HUDEP-2 (cell line): ENCODE data around the gene TRIM9.

ENCODE experiments used
- DNase-seq, 76 experiments: peaks; one replicate each; lab custom pipeline; 2025; ENCODE audit not compliant: unreplicated experiment in 76 of 76; lab: John Stamatoyannopoulos, UW

The TRIM9 gene

DNA sequence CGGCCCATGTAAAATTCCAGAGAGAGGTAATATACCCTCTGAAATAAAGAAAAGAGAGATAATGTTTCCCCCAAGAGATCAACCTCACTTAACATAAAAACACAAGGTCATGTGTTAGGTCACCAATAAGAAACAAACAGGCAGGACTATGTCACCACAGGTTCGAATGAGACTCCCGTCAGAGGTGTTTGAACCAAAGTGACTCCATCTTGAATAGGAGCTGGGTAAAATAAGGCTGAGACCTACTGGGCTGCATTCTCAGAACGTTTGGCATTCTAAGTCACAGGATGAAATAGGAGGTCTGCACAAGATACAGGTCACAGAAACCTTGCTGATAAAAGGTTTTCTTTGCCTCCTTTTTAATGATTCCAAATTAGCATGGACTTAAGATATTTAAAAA is 157.1 kb downstream of the TRIM9 start:
- no peak for DNase-seq

DNA sequence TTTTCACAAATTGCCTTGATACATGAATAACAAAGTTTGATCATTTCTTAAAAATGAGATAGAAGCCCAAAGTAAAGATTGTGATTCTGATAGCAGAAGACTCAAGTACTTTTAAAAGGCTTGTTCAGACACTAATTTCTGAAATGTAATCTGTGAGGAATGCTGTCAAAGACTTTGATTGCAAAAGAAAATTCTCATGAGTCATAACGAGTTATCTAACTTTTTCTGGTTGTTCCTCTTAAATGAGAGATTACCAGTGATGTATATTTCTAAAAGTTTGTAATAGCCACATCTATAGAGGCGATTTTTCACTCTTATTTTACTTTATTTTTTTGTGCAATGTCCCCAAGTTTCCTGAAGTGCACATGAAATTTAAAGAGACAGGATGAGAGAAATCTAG is 157.6 kb downstream of the TRIM9 start:
- no peak for DNase-seq

DNA sequence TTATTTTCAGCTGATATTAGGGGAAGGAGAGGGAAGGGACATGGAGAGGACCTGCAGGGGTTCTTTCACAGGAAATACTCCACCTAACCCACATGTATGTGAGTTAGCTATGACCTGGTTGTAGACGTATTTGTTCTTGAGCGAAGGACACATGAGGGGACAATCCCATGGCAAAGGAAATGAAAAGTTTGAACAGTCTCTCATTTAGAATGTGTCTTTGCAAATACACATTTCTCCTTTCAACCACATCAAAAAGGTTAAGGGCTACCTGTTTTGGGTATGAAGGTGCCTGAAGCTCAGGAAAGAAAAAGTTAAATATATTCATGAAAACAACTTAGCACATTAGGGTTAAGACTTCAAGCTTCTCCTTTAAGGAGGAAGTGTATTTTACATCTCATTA is 158.0 kb downstream of the TRIM9 start:
- DNase-seq, result no peak

DNA sequence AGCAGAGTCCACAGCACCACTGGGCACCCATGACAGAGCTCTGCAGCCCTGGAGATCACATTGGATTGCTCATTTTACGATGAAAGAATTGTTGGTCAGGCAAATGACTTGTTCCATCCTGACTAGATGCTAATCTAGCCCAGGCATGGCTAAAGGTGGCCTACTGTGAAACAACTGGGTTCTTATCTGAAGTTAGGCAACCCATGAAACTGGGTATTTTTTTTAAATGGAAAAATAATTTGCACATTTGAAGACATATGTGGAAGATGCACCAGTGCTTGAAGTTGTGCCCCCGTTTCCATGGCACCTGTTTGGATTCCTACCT is 158.9 kb downstream of the TRIM9 start:
- DNase-seq, result no peak

DNA sequence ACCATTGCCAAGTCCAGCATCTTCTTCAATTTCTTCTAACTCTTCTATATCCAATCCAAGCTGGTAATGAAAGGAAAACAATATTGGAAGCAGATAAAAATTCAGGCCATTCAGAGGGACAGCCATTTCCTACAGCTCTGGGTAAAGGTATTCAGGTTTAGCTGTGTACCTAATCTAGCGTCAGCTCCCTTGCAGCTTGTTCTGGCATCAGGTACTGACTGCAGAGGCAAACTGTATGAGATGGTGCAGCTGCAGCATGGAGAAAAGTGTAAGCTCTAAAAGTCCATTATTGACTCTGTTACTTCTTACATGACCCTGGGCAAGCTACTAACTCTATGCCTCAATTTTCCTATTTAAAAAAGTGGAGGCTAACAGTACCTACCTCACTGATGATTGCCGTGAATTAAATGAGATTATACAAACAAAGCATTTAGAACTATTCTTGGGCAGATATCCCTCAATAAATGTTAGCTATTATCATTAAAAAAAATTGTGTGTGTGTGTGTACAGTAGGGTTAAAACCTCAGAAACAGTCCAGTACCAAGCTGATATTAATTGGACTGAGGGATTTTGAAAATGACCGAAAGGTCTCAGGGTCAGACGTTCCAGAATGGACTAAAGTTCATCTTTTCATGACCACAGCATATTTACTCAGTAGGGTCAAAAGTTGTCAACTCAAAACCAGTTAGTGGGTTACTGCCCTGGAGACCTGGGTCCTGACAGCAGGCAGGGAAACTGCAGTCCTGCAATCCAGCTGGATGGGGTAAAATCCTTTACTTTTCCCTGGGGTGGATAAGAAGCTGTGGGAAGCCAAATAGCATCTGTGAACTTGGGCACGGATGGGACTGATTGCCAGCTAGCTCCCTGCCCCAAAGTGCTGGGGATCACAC is 159.5 kb downstream of the TRIM9 start:
- DNase-seq, result no peak

DNA sequence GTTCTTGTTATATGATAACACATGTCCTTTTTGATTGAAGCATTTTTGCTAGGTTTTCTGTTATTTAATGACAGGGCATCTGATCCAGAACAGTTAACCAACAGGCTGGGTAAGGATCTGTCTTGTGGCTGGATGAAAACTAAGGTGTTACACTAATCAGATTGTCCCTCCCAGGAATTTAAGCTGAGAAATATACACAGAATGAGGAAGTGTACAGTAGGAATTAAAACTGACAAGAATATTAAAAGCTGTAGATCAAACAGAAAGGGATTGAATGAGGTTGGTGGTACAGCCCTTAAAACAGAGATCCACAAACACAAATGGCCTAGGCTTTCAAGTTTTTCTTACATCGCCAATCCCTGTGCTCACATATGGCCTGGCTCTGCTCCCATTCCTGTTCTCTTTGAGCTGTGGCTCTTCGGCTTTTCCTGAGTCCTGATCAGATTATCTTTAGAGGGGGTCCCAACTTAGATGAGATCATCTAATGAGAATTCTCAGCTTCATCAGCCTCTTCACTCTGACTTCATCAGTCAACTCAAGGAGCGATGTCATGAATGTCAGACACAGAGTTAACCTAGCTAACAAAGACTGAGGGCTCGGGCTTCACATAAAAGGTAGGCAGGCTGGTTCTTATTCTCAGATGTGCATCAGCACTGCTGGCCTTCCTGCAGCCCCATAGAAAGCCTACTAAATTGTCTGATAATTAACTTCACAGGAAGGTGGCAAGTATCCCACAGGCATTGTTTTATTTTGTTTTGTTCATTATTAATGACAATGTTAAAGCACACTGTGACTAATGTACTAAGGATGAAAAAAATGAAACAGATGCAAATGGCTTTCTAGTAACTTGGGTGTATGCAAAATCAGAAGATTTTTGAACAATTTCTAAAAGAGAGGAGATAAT is 162.1 kb downstream of the TRIM9 start:
- no peak for DNase-seq

DNA sequence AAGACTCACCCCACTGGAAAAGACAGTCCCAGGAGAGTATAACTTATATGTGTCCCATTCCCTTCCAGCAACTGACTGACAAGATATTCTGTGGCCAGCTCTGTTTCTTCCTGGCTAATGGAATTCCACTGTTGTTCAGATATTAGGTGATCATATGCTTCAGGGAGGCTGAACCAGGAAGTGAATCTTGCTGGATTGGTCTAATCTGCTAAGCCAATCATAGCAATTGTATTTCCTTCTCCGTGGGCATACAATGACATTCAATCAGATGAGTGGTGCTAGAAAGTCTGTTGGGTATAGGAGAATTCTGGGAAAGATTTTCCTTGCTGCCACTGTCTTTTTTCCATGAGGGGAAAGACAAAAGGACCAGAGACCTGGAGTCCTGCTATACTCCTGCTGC is 162.7 kb downstream of the TRIM9 start:
- DNase-seq, result no peak

DNA sequence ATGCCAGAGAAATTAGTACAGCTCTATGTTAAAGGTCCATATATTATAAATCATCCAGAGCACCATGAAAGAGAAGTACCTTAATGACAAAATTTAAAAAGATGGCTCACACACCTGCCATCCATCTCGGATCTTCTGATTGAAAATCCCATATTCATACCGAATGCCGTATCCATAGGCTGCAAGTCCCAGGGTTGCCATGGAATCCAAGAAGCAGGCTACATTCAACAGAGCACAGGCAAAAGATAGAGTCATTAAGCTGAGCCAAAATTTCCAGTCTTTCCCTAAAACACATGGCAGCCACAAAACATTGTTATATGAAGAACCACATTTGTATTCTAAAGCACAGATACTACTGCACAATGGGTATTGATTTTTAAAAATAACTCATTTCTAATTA is 163.3 kb downstream of the TRIM9 start:
- DNase-seq, result no peak

DNA sequence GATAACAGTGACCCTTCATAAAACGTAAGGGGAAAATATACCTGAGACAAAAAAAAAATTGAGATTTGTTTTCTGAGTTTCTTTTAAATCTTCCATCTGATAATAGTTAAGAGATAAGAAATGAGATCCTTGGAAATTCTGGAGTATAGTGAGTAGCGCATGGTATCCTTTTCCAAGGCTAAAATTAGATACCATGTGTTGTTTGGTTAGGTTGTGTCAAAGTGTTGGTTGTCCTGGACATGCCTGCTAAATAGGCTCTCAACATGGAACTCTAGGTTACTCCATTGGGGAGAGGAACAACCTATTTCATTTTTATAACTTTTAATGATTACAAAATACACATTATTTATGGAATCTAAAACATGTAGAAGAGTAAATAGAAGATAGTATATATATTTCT is 165.4 kb downstream of the TRIM9 start:
- no peak for DNase-seq

DNA sequence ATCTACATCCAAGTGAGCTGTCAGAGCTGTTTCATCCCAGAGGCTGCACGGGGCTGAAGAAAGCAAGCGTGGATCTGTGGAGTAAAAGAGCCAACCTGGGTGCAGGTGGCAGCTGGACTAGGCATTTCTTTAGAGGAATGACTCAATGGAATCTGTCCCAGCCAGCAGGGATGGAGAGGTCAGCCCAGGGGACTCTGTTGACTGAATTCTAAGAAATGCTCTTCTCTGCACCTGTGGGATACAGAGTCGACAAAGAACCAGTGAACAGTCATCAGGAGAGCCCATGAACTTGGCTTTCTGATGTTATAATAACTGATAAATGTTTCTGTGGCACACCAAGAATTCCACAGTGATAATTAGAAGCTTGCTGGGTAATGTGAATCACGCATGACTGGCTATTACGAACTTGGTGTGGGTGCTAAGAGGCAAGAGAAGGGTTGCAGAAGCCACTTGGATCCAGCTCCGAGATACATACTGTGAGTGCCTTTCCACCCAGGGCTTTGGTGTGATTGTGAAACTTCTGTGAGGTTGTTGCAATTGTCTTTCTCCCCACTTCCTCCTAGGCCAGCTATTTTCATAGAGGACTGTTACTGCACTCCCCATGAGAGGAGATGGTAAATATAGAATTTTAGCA is 166.8 kb downstream of the TRIM9 start:
- no peak for DNase-seq

DNA sequence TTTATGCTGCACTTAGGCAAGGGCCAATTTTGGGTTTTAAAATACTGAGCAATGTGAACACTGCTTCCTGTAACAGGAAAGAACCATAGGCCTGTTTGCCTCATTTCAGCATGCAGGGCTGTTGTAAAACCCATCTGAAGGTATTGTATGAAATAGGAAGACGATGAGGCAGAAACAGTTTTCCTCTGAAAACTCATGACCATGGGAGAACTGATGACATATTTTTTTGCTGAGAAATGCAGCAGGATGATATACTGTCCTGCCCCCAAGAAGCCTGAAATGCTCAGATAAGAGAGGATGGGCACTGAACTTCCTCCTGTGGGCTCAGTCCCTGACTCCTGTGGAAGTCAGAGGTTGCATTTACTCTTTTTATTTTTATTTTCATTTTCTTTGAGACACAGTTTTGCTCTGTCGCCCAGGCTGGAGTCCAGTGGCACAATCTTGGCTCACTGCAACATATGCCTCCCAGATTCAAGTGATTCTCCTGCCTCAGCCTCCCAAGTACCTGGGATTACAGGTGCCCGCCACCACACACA is 168.0 kb downstream of the TRIM9 start:
- peak in 29 of 76 experiments; percentile 1 to 58 (median 20) for DNase-seq
